DMS 273 (cell line): ENCODE results near the gene MACROD2.

Source experiments
- DNase-seq: peaks from one replicate; lab custom pipeline; 2025; ENCODE audit not compliant: unreplicated experiment; lab: John Stamatoyannopoulos, UW

Gene MACROD2

GRCh38 chr20:15579688-15580087 is 1584.4 kb downstream of the MACROD2 start:
- no peak for DNase-seq

- no peak for DNase-seq
These were observed 1586.9 kb downstream of the MACROD2 start for GRCh38 chr20:15582146-15582760.

GRCh38 chr20:15584507-15584906 is 1589.2 kb downstream of the MACROD2 start:
- no peak for DNase-seq

- DNase-seq = no peak
These were observed 1597.8 kb downstream of the MACROD2 start for GRCh38 chr20:15593081-15593480.

- no peak for DNase-seq
These were observed 1598.9 kb downstream of the MACROD2 start for GRCh38 chr20:15594158-15594695.

GRCh38 chr20:15596220-15596890 is 1601.0 kb downstream of the MACROD2 start:
- DNase-seq = no peak

GRCh38 chr20:15597306-15597705 is 1602.0 kb downstream of the MACROD2 start:
- DNase-seq = no peak

- DNase-seq = no peak
These were observed 1604.6 kb downstream of the MACROD2 start for GRCh38 chr20:15599961-15600360.

- no peak for DNase-seq
These were observed 1605.2 kb downstream of the MACROD2 start for GRCh38 chr20:15600565-15600964.

GRCh38 chr20:15603506-15603905 is 1608.2 kb downstream of the MACROD2 start:
- no peak for DNase-seq

- no peak for DNase-seq
These were observed 1608.9 kb downstream of the MACROD2 start for GRCh38 chr20:15603978-15604805.

- DNase-seq = no peak
These were observed 1614.6 kb downstream of the MACROD2 start for GRCh38 chr20:15609921-15610320.

GRCh38 chr20:15610787-15611186 is 1615.5 kb downstream of the MACROD2 start:
- no peak for DNase-seq

- no peak for DNase-seq
These were observed 1616.2 kb downstream of the MACROD2 start for GRCh38 chr20:15611541-15611940.

- no peak for DNase-seq
These were observed 1616.9 kb downstream of the MACROD2 start for GRCh38 chr20:15612198-15612597.

- DNase-seq = no peak
These were observed 1617.5 kb downstream of the MACROD2 start for GRCh38 chr20:15612769-15613168.

GRCh38 chr20:15613530-15613929 is 1618.2 kb downstream of the MACROD2 start:
- DNase-seq = no peak

GRCh38 chr20:15616626-15617025 is 1621.3 kb downstream of the MACROD2 start:
- peak; percentile 75 for DNase-seq

GRCh38 chr20:15618110-15618509 is 1622.8 kb downstream of the MACROD2 start:
- DNase-seq = peak; percentile 33

GRCh38 chr20:15618912-15619311 is 1623.6 kb downstream of the MACROD2 start:
- DNase-seq = no peak

GRCh38 chr20:15619341-15619740 is 1624.0 kb downstream of the MACROD2 start:
- DNase-seq = no peak

- no peak for DNase-seq
These were observed 1624.5 kb downstream of the MACROD2 start for GRCh38 chr20:15619816-15620215.
